G401.6 (cell line): ENCODE measurements around the gene ERF.

Experiments
- FAIRE-seq: peaks from 2 replicates; lab custom pipeline; 2012; peaks lifted over from hg19 to GRCh38; lab: Jason Lieb, UNC

ERF gene

DNA sequence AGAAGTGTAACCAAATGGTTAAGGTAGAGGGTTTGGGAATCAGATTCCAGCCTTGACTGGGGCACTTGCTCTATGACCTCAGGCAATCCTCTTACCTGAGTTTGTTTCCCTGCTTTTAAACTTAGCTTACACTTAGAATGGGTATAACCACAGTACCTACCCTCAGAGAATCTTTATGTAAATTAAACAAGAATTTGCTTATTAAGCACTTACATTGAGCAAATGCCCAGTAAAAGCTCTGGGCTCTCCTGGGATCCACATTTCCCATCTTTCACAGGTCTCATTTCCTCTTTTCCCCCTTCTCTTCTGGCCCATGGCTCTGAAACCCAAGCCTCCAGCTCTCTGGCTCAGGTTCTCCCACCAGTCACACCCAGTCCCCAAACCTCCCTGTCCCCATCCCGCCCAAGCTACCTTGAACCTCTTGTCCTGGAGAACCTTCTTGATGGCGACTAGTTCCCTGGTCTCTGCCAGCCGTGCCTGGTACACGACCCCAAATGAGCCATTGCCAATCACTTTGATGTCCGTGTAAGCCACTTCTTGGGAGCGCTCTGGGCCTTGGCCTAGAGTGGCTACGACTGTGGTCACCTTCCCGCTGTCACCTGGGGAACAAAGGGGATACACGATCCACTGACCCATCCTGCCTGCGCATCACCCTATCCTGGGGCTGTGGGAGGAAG, 15.2 kb downstream of the ERF start:
- no peak for FAIRE-seq

DNA sequence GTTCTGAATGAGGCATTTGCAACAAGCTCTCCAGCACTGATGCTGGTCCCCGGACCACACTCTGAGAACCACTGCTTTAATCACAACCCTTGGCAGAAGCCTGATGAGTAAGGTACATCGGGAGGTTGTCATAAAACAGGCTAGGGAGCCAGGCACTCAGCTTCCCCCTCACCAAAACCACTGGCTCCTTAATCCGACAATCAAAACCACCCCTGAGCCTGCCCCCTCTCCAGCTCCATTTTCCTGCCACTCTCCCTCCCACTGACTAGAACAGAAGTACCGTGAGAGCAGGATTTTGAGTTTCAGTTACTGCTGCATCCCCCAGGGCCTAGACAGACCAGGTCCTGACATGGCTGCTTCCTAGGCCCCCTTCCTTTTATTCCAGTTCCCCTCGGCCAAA, 19.7 kb downstream of the ERF start:
- FAIRE-seq, result no peak

DNA sequence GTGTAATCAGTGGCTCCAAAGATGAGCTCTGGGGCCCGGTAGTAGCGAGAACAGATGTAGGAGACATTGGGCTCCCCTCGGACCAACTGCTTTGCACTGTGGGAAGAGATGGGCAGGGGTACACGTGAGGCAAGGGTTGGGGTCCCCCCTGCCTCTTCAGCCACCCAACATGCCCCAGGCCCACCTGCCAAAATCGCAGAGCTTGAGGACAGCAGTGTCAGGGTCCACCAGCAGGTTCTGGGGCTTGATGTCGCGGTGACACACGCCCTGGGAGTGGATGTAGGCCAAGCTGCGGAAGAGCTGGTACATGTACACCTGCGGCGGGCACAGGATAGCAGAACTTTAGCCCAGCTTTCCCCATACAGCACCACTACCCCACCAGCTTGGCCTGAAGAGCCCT, 20.6 kb downstream of the ERF start:
- FAIRE-seq, result no peak

DNA sequence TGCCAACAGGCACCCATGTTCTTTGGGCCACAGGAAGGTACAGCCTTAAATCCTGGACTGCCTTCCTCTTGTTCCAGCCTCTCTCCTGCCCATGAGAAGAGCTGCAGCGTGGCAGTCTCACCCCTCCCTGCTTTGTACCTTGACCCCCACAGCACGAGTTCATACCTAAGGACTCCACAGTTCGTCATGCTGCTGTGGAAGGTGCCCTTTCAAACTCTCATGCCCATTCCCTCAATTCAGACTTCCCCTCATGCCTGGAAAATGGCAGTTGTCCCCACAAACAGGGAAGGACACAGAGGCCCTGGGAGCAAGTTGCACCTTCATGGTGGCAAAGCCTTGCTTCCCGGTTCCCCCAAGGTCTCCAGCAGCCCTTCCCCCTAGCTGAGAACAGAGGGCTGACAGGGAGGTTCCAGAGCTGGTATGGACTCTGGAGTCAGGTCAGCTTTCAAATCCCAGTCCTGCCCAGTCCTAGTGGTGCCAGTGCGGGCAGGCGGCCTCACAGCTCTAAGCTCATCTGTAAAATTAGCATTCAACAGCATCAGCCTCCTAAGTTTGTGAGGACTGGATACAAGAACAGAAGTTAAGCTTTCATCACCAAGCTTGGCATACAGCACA, 21.1 kb downstream of the ERF start:
- FAIRE-seq, result no peak

DNA sequence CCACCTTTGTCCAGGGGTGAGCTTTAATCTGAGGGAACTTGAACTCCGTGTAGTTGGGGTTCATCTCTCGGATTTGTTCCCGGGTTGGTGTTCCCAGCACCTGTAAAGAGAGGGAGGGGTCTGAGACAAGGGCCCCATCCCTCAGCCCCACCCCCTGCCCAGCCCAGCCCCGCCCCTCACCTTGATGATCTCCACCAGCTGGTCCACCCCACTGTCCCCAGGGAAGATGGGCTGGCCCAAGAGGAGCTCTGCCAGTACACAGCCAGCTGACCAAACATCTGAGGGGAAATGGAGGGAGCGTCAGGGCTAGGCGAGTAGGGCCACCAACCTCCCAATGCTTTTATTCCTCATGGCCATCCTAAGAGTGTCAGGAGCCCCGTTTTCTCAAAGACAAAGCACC, 21.8 kb downstream of the ERF start:
- FAIRE-seq, result no peak

DNA sequence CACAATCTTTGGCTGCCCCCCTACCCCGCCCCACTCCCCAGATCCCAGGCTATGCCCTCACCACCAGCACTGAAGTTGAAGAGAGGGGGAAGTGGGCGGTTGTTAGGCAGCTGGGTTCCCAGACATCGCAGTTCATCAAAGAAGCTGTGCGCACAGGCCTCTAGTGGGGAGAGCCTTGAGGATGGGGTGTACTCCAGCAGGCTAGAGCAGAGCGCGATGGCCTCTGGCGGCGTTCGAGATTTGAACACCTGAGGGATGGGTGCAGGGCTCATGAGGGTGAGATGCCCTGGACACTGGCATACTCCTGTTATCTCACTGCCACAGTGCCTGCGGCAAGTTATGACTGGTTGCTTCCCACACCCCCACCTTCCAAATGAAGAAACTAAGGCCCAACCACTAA, 22.5 kb downstream of the ERF start:
- FAIRE-seq, result no peak

DNA sequence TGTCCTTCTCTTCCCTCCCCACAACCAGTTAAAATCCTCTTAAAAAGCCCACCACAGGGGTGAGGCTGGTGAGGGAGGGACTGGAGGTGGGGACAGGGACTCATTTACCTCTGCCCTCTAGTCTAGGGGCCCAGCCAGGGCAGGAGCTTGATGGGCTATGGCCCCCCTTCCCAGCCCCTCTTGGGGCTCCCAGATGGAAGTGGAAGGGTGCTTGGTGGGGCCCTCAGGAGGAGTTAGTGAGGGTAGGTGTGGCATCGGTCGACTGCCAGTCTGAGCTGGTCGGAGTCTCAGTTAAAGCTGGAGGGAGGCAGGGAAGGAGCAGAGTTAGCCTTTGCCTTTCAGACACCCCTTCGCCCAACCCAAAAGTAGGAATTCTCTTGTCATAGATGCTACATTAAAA, 24.4 kb downstream of the ERF start:
- no peak for FAIRE-seq

DNA sequence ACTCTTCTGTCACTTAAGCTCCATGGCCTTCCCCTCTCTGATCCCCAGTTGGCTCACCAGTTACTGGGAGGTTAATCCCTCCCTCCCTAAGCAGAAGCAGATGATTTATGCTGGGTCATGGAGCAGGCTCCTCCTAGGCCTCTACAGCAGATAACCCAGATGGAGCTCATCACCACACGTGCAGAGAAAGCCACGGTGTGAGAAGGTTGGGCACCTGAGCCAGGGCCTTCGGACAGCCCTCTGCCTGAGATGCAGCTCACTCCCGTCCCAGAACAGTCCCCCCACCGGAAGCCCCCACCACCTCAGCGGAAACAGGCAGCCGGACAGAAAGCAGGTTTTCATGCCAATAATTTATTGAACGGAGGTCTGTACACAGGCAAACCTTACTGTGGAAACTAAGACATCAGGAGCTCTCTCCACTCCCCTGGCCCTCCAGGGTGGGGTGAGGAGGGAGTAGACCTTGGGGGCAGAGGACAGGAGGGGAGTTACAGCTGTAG, 25.0 kb downstream of the ERF start:
- peak; percentile 34 for FAIRE-seq

DNA sequence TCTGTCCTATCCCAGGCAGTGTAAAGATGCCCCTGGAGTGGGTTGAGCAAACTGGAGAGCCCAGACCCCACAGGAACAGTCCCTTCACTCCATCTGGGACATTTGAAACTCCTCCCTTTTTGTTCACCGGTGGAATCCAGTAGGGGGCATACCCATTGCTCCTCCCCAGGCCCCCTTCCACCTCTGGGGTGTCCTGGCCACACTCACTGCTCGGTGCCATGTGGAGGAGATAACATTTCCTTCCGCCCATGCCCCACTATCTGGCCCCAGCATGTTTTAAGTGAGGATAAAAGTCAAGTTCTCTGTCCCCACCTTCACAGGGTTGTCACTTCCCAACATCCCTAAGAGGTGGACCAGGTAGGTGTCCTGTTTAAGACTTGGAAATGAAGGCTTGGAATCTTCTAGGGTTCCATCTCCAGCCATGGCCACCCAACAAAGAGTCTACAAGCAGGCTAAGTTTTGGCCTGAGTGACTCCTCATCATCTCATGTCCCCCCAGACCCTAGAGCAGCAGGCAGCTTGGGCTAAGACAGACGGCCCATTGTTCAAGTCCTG, 25.6 kb downstream of the ERF start:
- no peak for FAIRE-seq

DNA sequence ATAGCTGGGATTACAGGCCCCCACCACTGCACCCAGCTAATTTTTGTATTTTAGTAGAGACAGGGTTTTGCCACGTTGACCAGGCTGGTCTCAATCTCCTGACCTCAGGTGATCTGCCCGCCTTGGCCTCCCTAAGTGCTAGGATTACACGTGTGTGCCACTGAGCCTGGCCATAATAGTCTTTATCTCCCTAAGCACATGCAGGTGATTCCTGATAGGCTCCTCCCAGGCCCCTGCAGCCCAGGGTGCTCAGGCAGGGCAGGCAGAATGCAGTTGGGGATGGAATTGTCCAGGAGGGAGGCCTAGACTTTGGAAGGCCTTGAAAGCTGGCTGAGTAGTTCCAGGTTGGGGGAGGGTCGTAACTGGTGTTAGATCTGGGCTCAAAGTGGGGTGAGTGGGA, 26.3 kb downstream of the ERF start:
- FAIRE-seq, result no peak

DNA sequence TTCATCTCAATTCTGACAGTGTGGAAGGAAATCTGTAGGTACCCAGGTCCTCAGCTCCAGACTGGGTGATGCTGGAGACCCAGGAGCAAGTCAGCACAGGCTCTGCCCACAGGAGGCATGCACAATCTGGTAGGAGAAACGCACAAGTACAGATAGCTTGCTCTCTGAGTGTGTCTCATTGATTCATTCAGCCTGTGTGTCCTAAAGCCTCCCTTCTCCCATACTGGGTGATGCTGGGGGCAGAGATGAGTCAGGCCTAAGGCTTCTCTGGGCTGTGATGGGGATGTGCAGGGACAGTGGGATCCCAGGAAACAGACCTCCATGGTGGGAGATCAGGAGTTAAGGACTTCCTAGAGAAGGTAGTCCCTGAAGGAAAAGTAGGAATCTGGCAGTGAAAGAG, 28.0 kb downstream of the ERF start:
- FAIRE-seq, result no peak

DNA sequence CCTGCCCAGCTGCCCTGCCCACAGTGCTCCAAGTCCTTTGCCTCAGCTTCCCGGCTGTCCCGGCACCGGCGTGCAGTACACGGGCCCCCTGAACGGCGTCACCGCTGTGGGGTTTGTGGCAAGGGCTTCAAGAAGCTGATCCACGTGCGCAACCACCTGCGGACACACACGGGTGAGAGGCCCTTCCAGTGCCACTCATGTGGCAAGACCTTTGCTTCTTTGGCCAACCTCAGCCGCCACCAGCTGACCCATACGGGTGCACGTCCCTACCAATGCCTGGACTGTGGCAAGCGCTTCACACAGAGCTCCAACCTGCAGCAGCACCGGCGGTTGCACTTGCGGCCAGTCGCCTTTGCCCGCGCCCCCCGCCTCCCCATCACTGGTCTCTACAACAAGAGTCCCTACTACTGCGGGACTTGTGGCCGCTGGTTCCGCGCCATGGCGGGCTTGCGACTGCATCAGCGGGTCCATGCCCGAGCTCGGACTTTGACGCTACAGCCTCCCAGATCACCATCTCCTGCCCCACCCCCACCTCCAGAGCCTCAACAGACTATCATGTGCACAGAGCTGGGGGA, 29.1 kb downstream of the ERF start:
- no peak for FAIRE-seq

DNA sequence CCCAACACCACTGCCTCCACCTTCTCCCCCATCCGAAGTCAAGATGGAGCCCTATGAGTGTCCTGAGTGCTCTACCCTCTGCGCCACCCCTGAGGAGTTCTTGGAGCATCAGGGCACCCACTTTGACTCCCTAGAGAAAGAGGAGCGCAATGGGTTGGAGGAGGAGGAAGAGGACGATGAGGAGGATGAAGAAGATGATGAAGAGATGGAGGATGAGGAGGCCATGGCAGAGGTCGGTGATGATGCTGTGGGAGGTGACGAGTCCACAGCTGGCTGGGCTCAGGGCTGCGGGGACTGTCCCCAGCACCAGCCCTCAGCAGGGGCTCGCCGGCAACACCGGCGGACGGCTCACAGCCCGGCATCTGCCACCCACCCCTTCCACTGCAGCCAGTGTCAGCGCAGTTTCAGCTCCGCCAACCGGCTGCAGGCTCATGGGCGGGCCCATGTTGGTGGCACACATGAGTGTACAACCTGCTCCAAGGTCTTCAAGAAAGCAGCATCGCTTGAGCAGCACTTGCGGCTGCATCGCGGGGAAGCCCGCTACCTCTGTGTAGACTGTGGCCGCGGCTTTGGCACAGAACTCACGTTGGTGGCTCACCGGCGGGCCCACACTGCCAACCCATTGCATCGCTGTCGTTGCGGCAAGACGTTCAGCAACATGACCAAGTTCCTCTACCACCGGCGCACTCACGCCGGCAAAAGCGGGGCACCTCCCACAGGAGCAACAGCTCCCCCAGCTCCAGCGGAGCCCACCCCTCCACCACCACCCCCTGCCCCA, 29.8 kb downstream of the ERF start:
- FAIRE-seq, result no peak

DNA sequence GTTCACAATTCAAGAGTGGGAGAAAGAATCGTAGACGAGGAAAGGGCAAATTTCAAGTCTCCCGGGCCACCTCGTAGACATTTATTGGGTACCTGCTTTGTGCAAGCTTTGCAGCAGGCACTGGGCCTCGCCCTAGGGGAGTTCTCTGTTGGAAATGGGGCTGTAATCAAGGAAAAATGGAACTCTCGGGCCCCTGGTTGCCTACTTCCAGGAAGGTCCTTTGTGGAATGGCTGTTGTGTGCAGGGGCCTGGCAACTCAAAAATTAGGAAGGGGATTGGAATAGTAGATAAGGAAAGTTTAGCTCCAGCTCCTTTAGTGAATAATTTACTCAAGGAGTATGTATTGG, 34.2 kb downstream of the ERF start:
- FAIRE-seq, result no peak

DNA sequence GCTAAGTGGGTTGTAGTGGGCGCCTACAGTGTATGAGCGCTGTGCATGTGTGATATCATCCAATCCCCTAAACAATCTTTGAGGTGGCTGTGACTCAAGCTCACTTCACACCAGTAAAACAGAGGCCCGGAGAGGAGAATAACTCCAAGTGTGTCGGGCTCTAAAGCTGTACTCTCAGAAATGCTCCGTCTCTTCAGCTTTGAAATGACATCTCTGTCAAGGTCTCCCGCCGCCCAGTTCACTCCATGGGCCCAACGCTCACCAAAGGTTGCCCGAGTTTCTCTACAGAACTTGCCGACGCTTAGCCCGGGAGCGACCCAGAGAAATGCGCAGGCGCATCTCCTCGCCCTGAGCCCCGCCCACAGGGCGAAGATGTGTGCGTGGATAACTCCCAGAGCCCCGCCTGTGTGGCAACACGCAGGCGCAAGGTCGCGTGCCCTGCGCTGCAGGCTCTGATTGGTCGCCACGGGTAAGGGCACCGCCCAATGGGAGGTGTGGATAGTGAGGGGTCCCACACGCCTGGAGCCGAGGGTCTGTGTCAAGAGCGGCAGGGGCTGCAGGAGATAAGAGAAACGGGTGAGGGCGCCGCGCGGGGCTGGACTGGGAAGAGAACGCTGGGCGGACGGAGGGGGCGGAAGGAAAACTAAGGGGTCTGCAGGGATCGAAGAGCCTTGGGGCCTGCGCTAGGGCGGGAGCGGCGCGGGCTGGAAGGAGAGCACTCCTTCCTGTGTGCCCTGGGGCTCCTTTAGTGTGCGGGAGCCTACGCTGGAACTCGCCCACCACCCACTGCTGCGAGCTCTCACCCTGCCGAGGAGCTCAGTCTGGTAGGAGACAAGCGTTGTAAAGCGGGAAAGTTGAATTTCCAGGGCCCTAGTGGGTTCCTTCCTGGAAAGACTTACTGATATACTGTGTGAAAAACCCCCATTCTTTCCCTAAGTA, 34.8 kb downstream of the ERF start, which contains the start of gene ZNF526:
TSS of gene ZNF526 (plus strand) at position 501 of the 939 bp plus-strand sequence. CDS start 4,092 bp downstream, outside the sequence.
- peak; percentile 96 for FAIRE-seq

DNA sequence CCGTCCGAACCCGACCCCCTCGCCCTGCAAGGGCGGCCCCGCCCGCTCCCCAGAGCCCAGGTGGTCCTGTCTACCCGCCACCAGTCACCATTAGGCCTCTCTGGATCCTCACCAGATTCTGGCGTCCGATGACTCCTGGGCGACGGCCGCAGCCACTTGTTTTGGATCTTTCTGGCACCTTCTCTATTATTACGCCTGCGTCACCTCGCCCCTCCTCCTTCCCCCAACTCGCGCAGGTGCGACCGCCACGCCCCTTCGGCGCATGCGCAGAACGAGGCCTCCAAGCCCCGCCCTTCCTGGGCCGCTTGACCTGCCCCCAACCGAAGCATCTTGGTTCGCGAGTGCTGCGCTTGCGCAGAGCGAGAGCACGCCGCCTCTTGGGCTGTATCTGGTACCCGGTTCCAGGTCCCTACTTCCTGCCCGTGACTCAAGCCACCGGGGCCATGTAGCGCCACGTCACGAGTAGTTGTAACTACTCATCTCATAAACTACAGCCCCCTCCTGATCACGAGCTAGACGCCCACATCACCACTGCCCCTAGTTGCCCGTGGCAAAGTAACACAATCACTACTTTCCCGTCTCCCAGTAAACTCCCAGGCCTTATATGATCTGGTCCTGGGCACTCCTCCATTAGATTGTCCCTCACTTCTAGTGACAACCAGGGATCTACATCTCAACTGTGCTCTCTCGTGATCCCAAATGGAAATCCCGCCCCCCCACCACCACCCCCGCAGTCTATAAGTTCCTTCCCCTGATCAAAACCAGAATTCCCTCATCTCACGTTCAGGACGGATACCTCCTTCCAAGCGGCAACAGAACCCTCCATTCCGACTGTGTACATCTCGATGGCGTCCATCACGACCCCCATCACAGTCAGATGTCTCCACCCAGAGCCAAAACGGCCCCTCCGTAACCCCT, 37.1 kb downstream of the ERF start, which contains the start of gene DEDD2:
TSS of gene DEDD2 (minus strand) at position 158 of the 918 bp plus-strand sequence. CDS start 670 bp downstream, outside the sequence.
- FAIRE-seq, result peak; percentile 96

DNA sequence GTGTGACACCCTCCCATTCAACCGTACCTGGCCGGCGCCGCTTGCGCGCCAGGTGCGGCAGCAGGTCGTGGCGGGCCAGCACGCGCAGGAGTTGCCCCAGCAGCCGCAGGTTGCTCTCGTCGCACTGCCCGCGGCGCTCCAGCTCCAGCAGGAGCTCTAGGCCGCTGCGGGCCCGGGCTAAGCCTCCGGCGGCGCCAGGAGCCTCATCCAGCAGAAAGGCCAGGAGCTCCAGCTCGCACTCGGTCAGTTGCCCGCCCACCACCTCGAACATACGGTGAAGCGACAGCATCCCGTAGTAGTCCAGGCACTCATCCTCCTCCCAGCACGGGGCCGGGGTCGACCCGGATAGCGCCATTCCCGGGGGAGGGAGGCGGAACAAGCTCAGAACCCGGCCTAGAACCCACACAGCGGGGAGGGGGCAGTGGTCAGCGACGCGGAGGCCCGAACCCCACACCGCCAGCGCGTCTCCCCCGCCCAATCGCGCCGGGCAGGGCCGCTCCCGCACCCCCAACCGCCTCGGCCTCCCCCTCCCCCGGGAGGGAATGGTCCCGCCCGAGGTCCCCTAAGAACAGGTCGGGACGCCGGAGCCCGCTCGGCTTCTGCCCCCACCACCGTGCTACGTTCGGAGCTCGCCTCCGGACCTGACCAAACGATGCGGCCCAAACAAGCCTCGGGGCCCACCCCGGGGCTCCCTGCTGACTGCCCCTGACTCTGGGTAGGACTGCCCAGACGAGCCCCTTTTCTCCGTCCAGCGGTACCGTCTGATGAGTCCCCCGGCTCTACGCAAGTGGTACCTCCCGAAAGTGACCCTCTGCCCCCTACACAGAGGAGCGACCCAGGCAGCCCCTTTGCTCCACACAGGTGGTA, 38.0 kb downstream of the ERF start:
- no peak for FAIRE-seq

DNA sequence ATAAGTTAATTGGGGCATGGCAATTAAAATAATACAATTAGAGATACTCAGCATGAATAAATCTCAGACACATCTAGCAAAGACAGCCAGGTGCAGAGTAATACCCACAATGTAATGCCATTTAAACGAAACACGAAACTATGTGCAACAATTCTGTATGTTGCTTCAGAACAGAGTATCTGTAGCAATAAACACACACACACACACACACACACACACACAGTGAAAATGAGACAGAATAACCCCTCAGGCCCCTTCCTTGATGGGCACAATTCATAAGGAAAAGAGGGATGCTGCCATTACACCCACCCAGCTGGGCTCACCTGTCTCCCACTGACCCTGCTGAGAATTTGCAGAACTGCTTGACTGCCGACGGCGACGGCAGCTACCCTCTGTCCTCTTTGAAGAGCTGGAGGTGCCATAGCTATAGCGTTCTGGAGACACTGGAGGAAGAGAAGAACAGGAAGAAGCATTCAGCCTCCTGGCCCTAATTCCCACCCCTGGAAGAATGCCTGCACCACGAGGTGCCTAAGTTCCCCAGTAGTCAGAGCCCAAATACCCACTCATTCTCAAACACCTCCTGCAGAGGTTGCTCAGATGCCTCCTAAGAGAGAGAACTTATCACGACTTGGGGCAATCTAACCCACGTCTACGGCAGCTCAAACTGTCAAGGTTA, 40.0 kb downstream of the ERF start:
- FAIRE-seq, result no peak

DNA sequence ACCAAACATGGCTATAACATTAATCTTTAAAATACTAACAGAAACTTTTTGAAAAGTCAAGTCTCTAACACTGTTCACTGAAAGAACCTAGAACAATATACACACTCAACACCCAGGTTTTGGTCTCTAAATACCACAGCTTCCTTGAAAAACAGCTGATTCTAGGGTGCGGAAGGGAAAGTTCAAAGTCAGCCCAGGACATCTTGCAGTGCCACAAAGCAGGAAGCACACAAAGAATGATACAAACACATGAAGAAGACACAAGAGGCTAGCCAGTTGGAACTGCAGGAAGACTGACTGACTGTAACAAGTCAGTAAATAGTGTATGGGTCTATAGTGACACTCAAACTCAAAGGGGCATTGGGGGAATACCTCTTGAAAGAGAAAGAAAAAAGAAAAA, 42.0 kb downstream of the ERF start:
- FAIRE-seq, result no peak
